Stimulated activated CD8-positive, alpha-beta memory T cell treated with anti-CD3 and anti-CD28 coated beads, Interleukin-15, amount 100 ng/mL, for 48 hours (primary cell): ENCODE measurements around the gene BTBD9.

Source experiments
- DNase-seq, 2 donors: peaks; one replicate each; pipeline ENCODE4 v3.0.0-alpha.2; 2020; ENCODE audit warnings: low read depth in 2 of 2

BTBD9 gene

GRCh38 chr6:38241200-38241871 lies 398.4 kb downstream of the BTBD9 start:
- DNase-seq = no peak

GRCh38 chr6:38239719-38240451 lies 399.8 kb downstream of the BTBD9 start:
- DNase-seq = no peak

- DNase-seq = no peak
These were observed 403.1 kb downstream of the BTBD9 start for GRCh38 chr6:38236631-38237030.

GRCh38 chr6:38234934-38235682 lies 404.6 kb downstream of the BTBD9 start:
- no peak for DNase-seq

- DNase-seq = no peak
These were observed 405.6 kb downstream of the BTBD9 start for GRCh38 chr6:38234141-38234540.

GRCh38 chr6:38233161-38233791 lies 406.5 kb downstream of the BTBD9 start:
- no peak for DNase-seq

- no peak for DNase-seq
These were observed 414.0 kb downstream of the BTBD9 start for GRCh38 chr6:38225766-38226165.

- no peak for DNase-seq
These were observed 418.5 kb downstream of the BTBD9 start for GRCh38 chr6:38221251-38221650.

- no peak for DNase-seq
These were observed 419.5 kb downstream of the BTBD9 start for GRCh38 chr6:38220069-38220723.

GRCh38 chr6:38218235-38218634 lies 421.5 kb downstream of the BTBD9 start:
- DNase-seq = no peak

- DNase-seq = no peak
These were observed 423.3 kb downstream of the BTBD9 start for GRCh38 chr6:38216451-38216850.

- no peak for DNase-seq
These were observed 423.9 kb downstream of the BTBD9 start for GRCh38 chr6:38215651-38216311.

GRCh38 chr6:38215225-38215624 lies 424.5 kb downstream of the BTBD9 start:
- DNase-seq = no peak

GRCh38 chr6:38214159-38214558 lies 425.6 kb downstream of the BTBD9 start:
- DNase-seq = no peak

GRCh38 chr6:38213251-38213658 lies 426.5 kb downstream of the BTBD9 start:
- no peak for DNase-seq

- DNase-seq = no peak
These were observed 427.1 kb downstream of the BTBD9 start for GRCh38 chr6:38212579-38212978.

GRCh38 chr6:38212116-38212515 lies 427.6 kb downstream of the BTBD9 start:
- no peak for DNase-seq

GRCh38 chr6:38209371-38210260 lies 430.1 kb downstream of the BTBD9 start:
- no peak for DNase-seq

- no peak for DNase-seq
These were observed 431.7 kb downstream of the BTBD9 start for GRCh38 chr6:38208028-38208427.

- no peak for DNase-seq
These were observed 432.4 kb downstream of the BTBD9 start for GRCh38 chr6:38207375-38207774.
